NCI-H748 (cell line): ENCODE measurements around the gene MYO1E.
A peak's percentile ranks its signal among the peaks of the same experiment; 100 is the strongest.
"Not testable (repeated sequence)": the region's sequence is repeated elsewhere in the genome, so short reads cannot be mapped to it uniquely, and the experiment has no call there.

Source experiments
- DNase-seq: peaks from one replicate; lab custom pipeline; 2025; ENCODE audit not compliant: unreplicated experiment; lab: John Stamatoyannopoulos, UW

Gene MYO1E

GRCh38 chr15:59352189-59352588 is 20.5 kb downstream of the MYO1E start:
- DNase-seq, result no peak

GRCh38 chr15:59350421-59350732 is 22.3 kb downstream of the MYO1E start:
- DNase-seq, result no peak

- no peak for DNase-seq
Measured at GRCh38 chr15:59349680-59350420, 22.8 kb downstream of the MYO1E start.

- DNase-seq, result no peak
Measured at GRCh38 chr15:59347915-59348314, 24.8 kb downstream of the MYO1E start.

GRCh38 chr15:59346951-59347350 is 25.7 kb downstream of the MYO1E start:
- DNase-seq, result no peak

GRCh38 chr15:59345326-59345725 is 27.3 kb downstream of the MYO1E start:
- DNase-seq, result no peak

GRCh38 chr15:59344311-59344710 is 28.4 kb downstream of the MYO1E start:
- DNase-seq, result no peak

- DNase-seq, result peak; percentile 15
Measured at GRCh38 chr15:59340325-59340724, 32.3 kb downstream of the MYO1E start.

- no peak for DNase-seq
Measured at GRCh38 chr15:59339252-59339672, 33.4 kb downstream of the MYO1E start.

- DNase-seq, result no peak
Measured at GRCh38 chr15:59338414-59338813, 34.3 kb downstream of the MYO1E start.

GRCh38 chr15:59336725-59337124 is 35.9 kb downstream of the MYO1E start:
- DNase-seq, result not testable (repeated sequence)

- DNase-seq, result no peak
Measured at GRCh38 chr15:59335207-59335786, 37.4 kb downstream of the MYO1E start.

GRCh38 chr15:59334076-59334415 is 38.6 kb downstream of the MYO1E start:
- no peak for DNase-seq

GRCh38 chr15:59333401-59334075 is 39.1 kb downstream of the MYO1E start:
- DNase-seq, result no peak

- DNase-seq, result no peak
Measured at GRCh38 chr15:59332009-59332408, 40.7 kb downstream of the MYO1E start.

- no peak for DNase-seq
Measured at GRCh38 chr15:59330649-59331048, 42.0 kb downstream of the MYO1E start.

GRCh38 chr15:59329570-59330350 is 42.9 kb downstream of the MYO1E start:
- DNase-seq, result no peak

- no peak for DNase-seq
Measured at GRCh38 chr15:59329091-59329490, 43.6 kb downstream of the MYO1E start.

GRCh38 chr15:59327942-59328341 is 44.7 kb downstream of the MYO1E start:
- no peak for DNase-seq

GRCh38 chr15:59326856-59327255 is 45.8 kb downstream of the MYO1E start:
- DNase-seq, result no peak

GRCh38 chr15:59322056-59322759 is 50.5 kb downstream of the MYO1E start:
- no peak for DNase-seq
